ENCODE measurements around the gene GRIK1. TPM values are rescaled to one million over a fixed set of nuclear protein-coding genes. Genes with fewer than 3 reads are reported as not detected.

GRIK1 gene
- polyA plus RNA-seq, 2 donors = 0.01 to 0.02 TPM

DNA sequence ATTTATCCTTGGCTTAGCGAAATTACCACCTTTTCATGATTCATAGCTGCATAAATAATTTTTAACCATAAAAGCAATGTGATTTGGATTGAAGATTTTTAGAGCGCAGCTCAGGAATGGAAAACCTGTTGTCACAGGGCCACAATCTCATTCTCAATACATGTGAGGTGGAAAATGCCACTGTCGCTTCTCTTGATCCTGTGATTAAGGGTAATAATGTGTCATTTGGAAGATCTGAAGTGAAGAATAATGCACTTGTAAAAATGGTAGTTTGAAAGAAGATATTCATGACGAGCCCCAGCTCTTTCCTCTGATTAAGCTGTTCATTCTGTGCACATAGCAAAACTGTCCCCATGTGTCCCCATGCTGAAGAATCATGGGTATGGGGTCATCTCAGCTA is 410.7 kb downstream of the GRIK1 start:
- Histone ChIP-seq H3K9me3 (ENCODE audit: control insufficient read depth in 2 of 2, insufficient read depth in 1 of 2, low read depth in 1 of 2, low read length in 1 of 2) (peaks cover 0 to 7% of the 10 kb centered on the region in 2 donors), H3K4me1 (ENCODE audit: control insufficient read depth in 2 of 2, insufficient read depth in 2 of 2, low read length in 1 of 2) (peaks cover 0 to 3% of the 10 kb centered on the region in 2 donors), H3K4me3 (ENCODE audit: low read depth in 1 of 2, low read length in 2 of 2) (no peak overlapping the region), H3K36me3 (ENCODE audit: control insufficient read depth in 2 of 2, insufficient read depth in 2 of 2, low read length in 1 of 2) (no peaks in the 10 kb centered on the region), H3K27ac (ENCODE audit: low read depth in 2 of 2, low read length in 1 of 2) (no peak overlapping the region), H3K27me3 (ENCODE audit: control insufficient read depth in 1 of 2, insufficient read depth in 2 of 2, low read length in 2 of 2) (no peaks in the 10 kb centered on the region)
- 89 to 91% methylated on average over 4 of the region's 4 CpGs for WGBS, 2 donors

DNA sequence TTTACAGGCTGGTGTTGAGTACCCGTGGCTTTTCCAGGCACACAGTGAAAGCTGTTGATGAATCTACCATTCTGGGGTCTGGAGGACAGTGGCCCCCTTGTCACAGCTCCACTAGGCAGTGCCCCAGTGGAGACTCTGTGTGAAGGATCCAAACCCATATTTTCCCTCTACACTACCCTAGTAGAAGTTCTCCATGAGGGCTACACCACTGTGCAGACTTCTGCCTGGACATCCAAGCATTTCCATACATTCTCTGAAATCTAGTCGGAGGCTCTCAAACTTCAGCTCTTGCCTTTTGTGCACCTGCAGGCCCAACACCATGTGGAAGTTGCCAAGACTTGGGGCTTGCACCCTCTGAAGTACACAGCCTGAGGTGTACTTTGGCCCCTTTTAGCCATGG is 413.3 kb downstream of the GRIK1 start:
- peaks cover 0 to 3% of the 10 kb centered on the region in 2 donors for H3K4me1 ChIP-seq (ENCODE audit: control insufficient read depth in 2 of 2, insufficient read depth in 2 of 2, low read length in 1 of 2)
- no peak overlapping the region for H3K27ac ChIP-seq (ENCODE audit: low read depth in 2 of 2, low read length in 1 of 2)
- WGBS, 2 donors = 90 to 95% methylated on average over 2 of the region's 2 CpGs

DNA sequence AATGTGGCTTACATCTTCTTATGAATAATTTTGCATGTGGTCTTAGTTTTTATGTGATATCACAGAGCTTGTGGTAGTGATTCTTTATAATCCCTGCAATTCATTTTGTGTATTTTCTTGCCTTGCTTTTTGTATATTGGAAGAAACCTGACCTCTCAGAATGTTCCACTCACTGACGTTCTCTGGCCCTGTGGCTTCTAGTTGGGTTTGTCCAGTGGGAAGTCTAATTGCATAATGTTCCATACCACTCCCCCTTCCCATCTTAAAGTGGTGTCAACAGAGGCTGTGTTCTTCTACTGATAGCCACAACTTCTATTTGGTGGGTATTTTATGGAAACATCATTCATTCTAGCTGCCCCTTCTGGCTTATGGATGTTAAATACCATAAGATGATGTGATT is 415.7 kb downstream of the GRIK1 start:
- Histone ChIP-seq H3K27me3 (ENCODE audit: control insufficient read depth in 1 of 2, insufficient read depth in 2 of 2, low read length in 2 of 2) (no peaks in the 10 kb centered on the region), H3K27ac (ENCODE audit: low read depth in 2 of 2, low read length in 1 of 2) (no peak overlapping the region), H3K9me3 (ENCODE audit: control insufficient read depth in 2 of 2, insufficient read depth in 1 of 2, low read depth in 1 of 2, low read length in 1 of 2) (peaks cover 0 to 7% of the 10 kb centered on the region in 2 donors), H3K36me3 (ENCODE audit: control insufficient read depth in 2 of 2, insufficient read depth in 2 of 2, low read length in 1 of 2) (no peaks in the 10 kb centered on the region), H3K4me3 (ENCODE audit: low read depth in 1 of 2, low read length in 2 of 2) (no peak overlapping the region), H3K4me1 (ENCODE audit: control insufficient read depth in 2 of 2, insufficient read depth in 2 of 2, low read length in 1 of 2) (peaks cover 0 to 3% of the 10 kb centered on the region in 2 donors)
- WGBS, 2 donors = 25 to 72% methylated on average over 1 of the region's 1 CpG

More for the DNA sequence above, 413.3 kb downstream of the GRIK1 start:
- Histone ChIP-seq H3K9me3 (ENCODE audit: control insufficient read depth in 2 of 2, insufficient read depth in 1 of 2, low read depth in 1 of 2, low read length in 1 of 2) (peaks cover 0 to 7% of the 10 kb centered on the region in 2 donors), H3K27me3 (ENCODE audit: control insufficient read depth in 1 of 2, insufficient read depth in 2 of 2, low read length in 2 of 2) (no peaks in the 10 kb centered on the region), H3K4me3 (ENCODE audit: low read depth in 1 of 2, low read length in 2 of 2) (no peak overlapping the region), H3K36me3 (ENCODE audit: control insufficient read depth in 2 of 2, insufficient read depth in 2 of 2, low read length in 1 of 2) (no peaks in the 10 kb centered on the region)

DNA sequence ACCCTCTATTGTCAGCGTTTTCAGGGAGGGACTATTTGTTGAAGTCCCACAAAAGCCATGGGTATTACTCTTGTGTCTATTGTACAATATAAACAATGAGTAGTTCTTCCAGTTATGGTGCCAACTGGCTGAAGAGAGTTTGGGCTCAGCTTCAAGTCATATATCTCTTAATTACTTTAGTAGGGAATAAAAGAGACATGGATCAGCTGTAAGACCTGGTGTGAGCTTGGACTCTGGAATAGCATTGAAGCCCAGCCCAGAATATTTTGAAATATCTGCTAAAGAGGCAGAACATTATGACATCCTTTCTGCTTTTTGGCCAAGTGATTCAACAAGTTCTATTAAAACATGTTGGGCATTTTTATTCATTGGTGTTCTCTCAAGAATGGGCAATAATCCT is 416.1 kb downstream of the GRIK1 start:
- H3K4me3 ChIP-seq (ENCODE audit: low read depth in 1 of 2, low read length in 2 of 2) = no peak overlapping the region
- WGBS, 2 donors = 29% methylated on average over 1 of the region's 1 CpG
- peaks cover 0 to 7% of the 10 kb centered on the region in 2 donors for H3K9me3 ChIP-seq (ENCODE audit: control insufficient read depth in 2 of 2, insufficient read depth in 1 of 2, low read depth in 1 of 2, low read length in 1 of 2)
- H3K27me3 ChIP-seq (ENCODE audit: control insufficient read depth in 1 of 2, insufficient read depth in 2 of 2, low read length in 2 of 2) = no peaks in the 10 kb centered on the region
- H3K36me3 ChIP-seq (ENCODE audit: control insufficient read depth in 2 of 2, insufficient read depth in 2 of 2, low read length in 1 of 2) = no peaks in the 10 kb centered on the region
- H3K27ac ChIP-seq (ENCODE audit: low read depth in 2 of 2, low read length in 1 of 2) = no peak overlapping the region
- H3K4me1 ChIP-seq (ENCODE audit: control insufficient read depth in 2 of 2, insufficient read depth in 2 of 2, low read length in 1 of 2) = peaks cover 0 to 3% of the 10 kb centered on the region in 2 donors

DNA sequence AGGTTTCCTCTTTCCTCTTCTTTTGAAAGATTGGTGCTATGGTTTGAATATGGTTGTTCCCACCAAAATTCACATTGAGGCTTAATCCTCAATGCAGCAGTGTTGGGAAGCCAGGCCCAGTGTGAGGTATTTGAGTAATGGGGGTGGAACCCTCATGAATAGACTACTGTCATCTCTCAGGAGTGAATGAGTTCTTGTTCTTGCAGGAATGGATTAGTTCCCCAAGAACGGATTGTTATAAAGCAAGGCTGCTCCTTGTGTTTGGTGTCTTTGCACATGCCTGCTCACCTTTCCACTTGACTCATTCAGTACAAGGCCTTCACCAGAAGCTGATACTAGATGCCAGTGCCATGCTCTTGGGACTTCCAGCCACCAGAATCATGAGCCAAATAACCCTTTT is 417.9 kb downstream of the GRIK1 start:
- Histone ChIP-seq H3K4me3 (ENCODE audit: low read depth in 1 of 2, low read length in 2 of 2) (no peak overlapping the region), H3K4me1 (ENCODE audit: control insufficient read depth in 2 of 2, insufficient read depth in 2 of 2, low read length in 1 of 2) (peaks cover 0 to 3% of the 10 kb centered on the region in 2 donors), H3K36me3 (ENCODE audit: control insufficient read depth in 2 of 2, insufficient read depth in 2 of 2, low read length in 1 of 2) (no peaks in the 10 kb centered on the region), H3K27ac (ENCODE audit: low read depth in 2 of 2, low read length in 1 of 2) (no peak overlapping the region), H3K27me3 (ENCODE audit: control insufficient read depth in 1 of 2, insufficient read depth in 2 of 2, low read length in 2 of 2) (no peaks in the 10 kb centered on the region), H3K9me3 (ENCODE audit: control insufficient read depth in 2 of 2, insufficient read depth in 1 of 2, low read depth in 1 of 2, low read length in 1 of 2) (peaks cover 0 to 7% of the 10 kb centered on the region in 2 donors)
- 62 to 68% methylated on average over 1 of the region's 1 CpG for WGBS, 2 donors

DNA sequence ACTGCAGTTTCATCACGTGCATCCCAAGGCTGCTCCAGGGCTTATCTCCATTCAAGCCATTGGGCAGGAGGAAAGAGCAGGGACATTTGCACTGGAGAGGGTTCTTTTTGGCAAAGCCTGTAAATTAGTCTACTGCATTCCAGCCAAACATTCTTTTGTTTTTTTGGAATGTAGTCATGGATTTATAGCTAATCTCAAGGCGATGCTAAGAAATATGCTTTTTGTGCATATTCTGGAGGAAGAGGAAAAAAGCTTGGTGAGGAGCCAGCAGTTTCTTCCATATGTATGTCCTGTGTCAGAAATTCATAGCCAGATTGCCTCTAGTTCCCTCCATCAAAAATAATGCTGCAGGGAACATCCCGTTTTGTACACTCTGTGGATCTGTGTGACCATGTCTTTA is 419.6 kb downstream of the GRIK1 start:
- no peaks in the 10 kb centered on the region for H3K9me3 ChIP-seq (ENCODE audit: control insufficient read depth in 2 of 2, insufficient read depth in 1 of 2, low read depth in 1 of 2, low read length in 1 of 2)
- 64 to 65% methylated on average over 3 of the region's 3 CpGs for whole genome bisulfite sequencing, 2 donors
- no peaks in the 10 kb centered on the region for H3K4me1 ChIP-seq (ENCODE audit: control insufficient read depth in 2 of 2, insufficient read depth in 2 of 2, low read length in 1 of 2)
- no peak overlapping the region for H3K27ac ChIP-seq (ENCODE audit: low read depth in 2 of 2, low read length in 1 of 2)
- H3K36me3 ChIP-seq (ENCODE audit: control insufficient read depth in 2 of 2, insufficient read depth in 2 of 2, low read length in 1 of 2) = no peaks in the 10 kb centered on the region
- no peaks in the 10 kb centered on the region for H3K27me3 ChIP-seq (ENCODE audit: control insufficient read depth in 1 of 2, insufficient read depth in 2 of 2, low read length in 2 of 2)
- H3K4me3 ChIP-seq (ENCODE audit: low read depth in 1 of 2, low read length in 2 of 2) = no peak overlapping the region

DNA sequence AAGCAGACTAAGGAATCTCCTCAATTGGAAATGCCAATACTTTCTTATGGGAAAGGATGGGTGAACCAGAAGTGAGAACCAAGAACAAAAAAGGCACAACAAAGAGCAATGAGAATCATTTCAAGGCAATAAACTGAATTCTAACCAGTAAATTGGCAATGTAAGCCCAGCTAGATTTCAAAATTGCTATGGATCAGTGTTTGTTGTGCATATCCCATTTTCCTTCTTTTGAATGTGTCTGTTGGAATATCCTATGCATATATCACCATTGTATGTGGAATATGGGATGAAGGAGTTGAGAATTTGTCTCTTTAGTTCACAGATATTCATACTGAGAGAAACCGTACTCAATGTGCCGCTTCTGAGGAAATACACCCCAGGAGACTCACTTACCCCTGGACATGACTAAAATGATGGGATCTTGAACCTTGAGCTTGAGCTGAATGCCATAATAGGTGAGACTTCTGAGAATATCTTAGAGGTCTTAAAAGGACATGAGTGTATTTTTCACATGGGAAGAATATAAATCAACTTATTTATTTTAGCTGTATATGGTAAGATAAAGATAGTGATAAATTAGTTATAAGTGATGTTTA is 425.0 kb downstream of the GRIK1 start:
- H3K4me3 ChIP-seq (ENCODE audit: low read depth in 1 of 2, low read length in 2 of 2) = no peak overlapping the region
- H3K36me3 ChIP-seq (ENCODE audit: control insufficient read depth in 2 of 2, insufficient read depth in 2 of 2, low read length in 1 of 2) = no peaks in the 10 kb centered on the region
- peaks cover 2 to 4% of the 10 kb centered on the region in 2 donors for H3K9me3 ChIP-seq (ENCODE audit: control insufficient read depth in 2 of 2, insufficient read depth in 1 of 2, low read depth in 1 of 2, low read length in 1 of 2)
- 98% methylated on average over 2 of the region's 2 CpGs for WGBS, 2 donors
- no peaks in the 10 kb centered on the region for H3K27me3 ChIP-seq (ENCODE audit: control insufficient read depth in 1 of 2, insufficient read depth in 2 of 2, low read length in 2 of 2)
- H3K4me1 ChIP-seq (ENCODE audit: control insufficient read depth in 2 of 2, insufficient read depth in 2 of 2, low read length in 1 of 2) = no peaks in the 10 kb centered on the region
- no peak overlapping the region for H3K27ac ChIP-seq (ENCODE audit: low read depth in 2 of 2, low read length in 1 of 2)

DNA sequence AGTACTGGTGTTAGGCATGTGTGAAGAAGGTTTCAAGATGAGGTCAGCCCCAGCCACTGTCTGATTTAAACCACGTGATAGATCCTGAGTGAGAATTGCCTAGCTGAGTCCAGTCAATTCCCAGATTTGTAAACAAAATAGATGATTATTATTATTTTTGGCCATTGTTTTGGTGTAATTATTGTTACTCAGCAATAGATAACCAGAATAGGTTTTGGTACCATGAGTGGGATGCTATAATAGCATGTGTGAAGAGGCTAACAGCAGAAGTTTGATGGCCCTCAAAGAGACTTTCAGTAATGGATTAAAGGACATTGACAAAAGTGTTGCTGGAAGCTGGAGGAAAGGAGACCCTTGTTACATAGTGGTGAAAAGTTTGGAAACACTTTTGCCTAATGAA is 426.3 kb downstream of the GRIK1 start:
- Histone ChIP-seq H3K4me1 (ENCODE audit: control insufficient read depth in 2 of 2, insufficient read depth in 2 of 2, low read length in 1 of 2) (no peaks in the 10 kb centered on the region), H3K36me3 (ENCODE audit: control insufficient read depth in 2 of 2, insufficient read depth in 2 of 2, low read length in 1 of 2) (no peaks in the 10 kb centered on the region)
- 89 to 93% methylated on average over 1 of the region's 1 CpG for WGBS, 2 donors

DNA sequence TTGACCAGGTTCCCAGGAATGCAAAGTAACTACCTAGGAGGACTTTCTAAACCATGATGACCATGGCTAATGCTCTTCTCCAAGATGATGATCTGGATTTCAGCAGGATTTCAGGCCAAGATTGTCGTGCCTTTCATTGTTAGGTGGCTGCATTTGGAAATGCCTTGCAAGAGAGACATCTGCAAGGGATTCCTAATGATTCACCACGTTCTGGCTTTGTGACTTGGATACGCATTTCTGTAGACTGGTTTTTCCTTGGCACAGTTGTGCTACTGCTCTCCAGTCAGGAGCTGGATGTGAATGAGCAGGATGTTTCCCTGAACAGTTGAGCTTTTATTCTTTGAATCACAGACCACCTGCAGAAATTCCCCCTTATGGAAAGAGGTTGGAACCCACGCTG is 428.7 kb downstream of the GRIK1 start:
- Histone ChIP-seq H3K4me1 (ENCODE audit: control insufficient read depth in 2 of 2, insufficient read depth in 2 of 2, low read length in 1 of 2) (no peaks in the 10 kb centered on the region), H3K27me3 (ENCODE audit: control insufficient read depth in 1 of 2, insufficient read depth in 2 of 2, low read length in 2 of 2) (no peaks in the 10 kb centered on the region), H3K4me3 (ENCODE audit: low read depth in 1 of 2, low read length in 2 of 2) (no peak overlapping the region), H3K9me3 (ENCODE audit: control insufficient read depth in 2 of 2, insufficient read depth in 1 of 2, low read depth in 1 of 2, low read length in 1 of 2) (peaks cover 2 to 4% of the 10 kb centered on the region in 2 donors), H3K27ac (ENCODE audit: low read depth in 2 of 2, low read length in 1 of 2) (no peak overlapping the region), H3K36me3 (ENCODE audit: control insufficient read depth in 2 of 2, insufficient read depth in 2 of 2, low read length in 1 of 2) (no peaks in the 10 kb centered on the region)
- WGBS, 2 donors = 70 to 83% methylated on average over 4 of the region's 4 CpGs

More for the DNA sequence above, 426.3 kb downstream of the GRIK1 start:
- Histone ChIP-seq H3K4me3 (ENCODE audit: low read depth in 1 of 2, low read length in 2 of 2) (no peak overlapping the region), H3K9me3 (ENCODE audit: control insufficient read depth in 2 of 2, insufficient read depth in 1 of 2, low read depth in 1 of 2, low read length in 1 of 2) (peaks cover 2 to 4% of the 10 kb centered on the region in 2 donors), H3K27ac (ENCODE audit: low read depth in 2 of 2, low read length in 1 of 2) (no peak overlapping the region), H3K27me3 (ENCODE audit: control insufficient read depth in 1 of 2, insufficient read depth in 2 of 2, low read length in 2 of 2) (no peaks in the 10 kb centered on the region)

DNA sequence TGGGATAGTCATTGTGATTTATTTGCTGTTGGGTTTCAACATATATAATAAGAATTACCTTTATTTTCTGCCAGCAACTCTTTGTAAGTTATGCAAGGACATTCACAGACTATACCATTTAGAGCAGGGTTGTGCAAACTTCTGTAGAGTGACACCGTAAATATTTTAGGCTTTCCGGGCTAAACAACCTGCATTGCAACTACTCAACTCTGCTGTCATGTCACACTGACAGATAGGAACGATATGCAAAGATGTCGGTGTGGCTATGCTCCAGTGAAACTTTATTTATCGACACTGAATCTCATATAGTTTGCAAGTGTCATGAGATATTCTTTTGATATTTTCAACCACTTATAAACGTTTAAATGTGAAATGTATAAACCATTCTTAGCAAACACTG is 430.7 kb downstream of the GRIK1 start:
- 76 to 82% methylated on average over 6 of the region's 6 CpGs for WGBS, 2 donors
- H3K9me3 ChIP-seq (ENCODE audit: control insufficient read depth in 2 of 2, insufficient read depth in 1 of 2, low read depth in 1 of 2, low read length in 1 of 2) = peaks cover 2 to 4% of the 10 kb centered on the region in 2 donors
- no peaks in the 10 kb centered on the region for H3K36me3 ChIP-seq (ENCODE audit: control insufficient read depth in 2 of 2, insufficient read depth in 2 of 2, low read length in 1 of 2)
- H3K27ac ChIP-seq (ENCODE audit: low read depth in 2 of 2, low read length in 1 of 2) = no peak overlapping the region
- H3K27me3 ChIP-seq (ENCODE audit: control insufficient read depth in 1 of 2, insufficient read depth in 2 of 2, low read length in 2 of 2) = no peaks in the 10 kb centered on the region
- no peaks in the 10 kb centered on the region for H3K4me1 ChIP-seq (ENCODE audit: control insufficient read depth in 2 of 2, insufficient read depth in 2 of 2, low read length in 1 of 2)
- H3K4me3 ChIP-seq (ENCODE audit: low read depth in 1 of 2, low read length in 2 of 2) = no peak overlapping the region
